ENCODE measurements around the gene CA12.

Gene CA12

GRCh38 chr15:63373866-63374548, 7.6 kb downstream of the CA12 start:
- no peak overlapping the region for H3K4me3 ChIP-seq (ENCODE audit: low read length)
- no peaks in the 10 kb centered on the region for H3K27me3 ChIP-seq (ENCODE audit: insufficient read depth, low read length)
- peaks cover 10% of the 10 kb centered on the region for H3K4me1 ChIP-seq (ENCODE audit: insufficient read depth, low read length)
- no peaks in the 10 kb centered on the region for H3K36me3 ChIP-seq (ENCODE audit: insufficient read depth, low read length)
- H3K9ac ChIP-seq (ENCODE audit: low read depth, low read length), result no peak overlapping the region
- WGBS, result 91% methylated on average over 9 of the region's 9 CpGs
- H3K9me3 ChIP-seq (ENCODE audit: insufficient read depth, low read depth, low read length), result no peaks in the 10 kb centered on the region
- H3K27ac ChIP-seq (ENCODE audit: low read depth, low read length), result no peak overlapping the region

- no peaks in the 10 kb centered on the region for H3K36me3 ChIP-seq (ENCODE audit: insufficient read depth, low read length)
- no peaks in the 10 kb centered on the region for H3K9me3 ChIP-seq (ENCODE audit: insufficient read depth, low read depth, low read length)
- H3K4me1 ChIP-seq (ENCODE audit: insufficient read depth, low read length), result peaks cover 10% of the 10 kb centered on the region
- WGBS, result 93% methylated on average over 3 of the region's 3 CpGs
- H3K9ac ChIP-seq (ENCODE audit: low read depth, low read length), result no peak overlapping the region
- no peak overlapping the region for H3K4me3 ChIP-seq (ENCODE audit: low read length)
- H3K27me3 ChIP-seq (ENCODE audit: insufficient read depth, low read length), result no peaks in the 10 kb centered on the region
- H3K27ac ChIP-seq (ENCODE audit: low read depth, low read length), result no peak overlapping the region
Measured at GRCh38 chr15:63373330-63373729, 8.3 kb downstream of the CA12 start.

- Histone ChIP-seq H3K36me3 (ENCODE audit: insufficient read depth, low read length) (no peaks in the 10 kb centered on the region), H3K27ac (ENCODE audit: low read depth, low read length) (no peak overlapping the region), H3K4me3 (ENCODE audit: low read length) (no peak overlapping the region), H3K27me3 (ENCODE audit: insufficient read depth, low read length) (no peaks in the 10 kb centered on the region), H3K4me1 (ENCODE audit: insufficient read depth, low read length) (peaks cover 10% of the 10 kb centered on the region), H3K9ac (ENCODE audit: low read depth, low read length) (no peak overlapping the region), H3K9me3 (ENCODE audit: insufficient read depth, low read depth, low read length) (no peaks in the 10 kb centered on the region)
- 92% methylated on average over 5 of the region's 5 CpGs for WGBS
Measured at GRCh38 chr15:63372753-63373152, 8.9 kb downstream of the CA12 start.

- no peak overlapping the region for H3K27ac ChIP-seq (ENCODE audit: low read depth, low read length)
- H3K4me3 ChIP-seq (ENCODE audit: low read length), result no peak overlapping the region
- 91% methylated on average over 12 of the region's 12 CpGs for WGBS
- H3K4me1 ChIP-seq (ENCODE audit: insufficient read depth, low read length), result peaks cover 10% of the 10 kb centered on the region
- H3K9me3 ChIP-seq (ENCODE audit: insufficient read depth, low read depth, low read length), result no peaks in the 10 kb centered on the region
- H3K9ac ChIP-seq (ENCODE audit: low read depth, low read length), result no peak overlapping the region
- H3K27me3 ChIP-seq (ENCODE audit: insufficient read depth, low read length), result no peaks in the 10 kb centered on the region
- H3K36me3 ChIP-seq (ENCODE audit: insufficient read depth, low read length), result no peaks in the 10 kb centered on the region
Measured at GRCh38 chr15:63372018-63372705, 9.5 kb downstream of the CA12 start.

- 92% methylated on average over 15 of the region's 15 CpGs for WGBS
- H3K4me1 ChIP-seq (ENCODE audit: insufficient read depth, low read length), result peaks cover 10% of the 10 kb centered on the region
- H3K9ac ChIP-seq (ENCODE audit: low read depth, low read length), result no peak overlapping the region
- H3K27ac ChIP-seq (ENCODE audit: low read depth, low read length), result no peak overlapping the region
- no peaks in the 10 kb centered on the region for H3K27me3 ChIP-seq (ENCODE audit: insufficient read depth, low read length)
- no peak overlapping the region for H3K4me3 ChIP-seq (ENCODE audit: low read length)
- H3K36me3 ChIP-seq (ENCODE audit: insufficient read depth, low read length), result no peaks in the 10 kb centered on the region
- H3K9me3 ChIP-seq (ENCODE audit: insufficient read depth, low read depth, low read length), result no peaks in the 10 kb centered on the region
Measured at GRCh38 chr15:63371297-63371918, 10.2 kb downstream of the CA12 start.

GRCh38 chr15:63370764-63371163, 10.9 kb downstream of the CA12 start:
- Histone ChIP-seq H3K4me1 (ENCODE audit: insufficient read depth, low read length) (peaks cover 10% of the 10 kb centered on the region), H3K4me3 (ENCODE audit: low read length) (no peak overlapping the region), H3K27ac (ENCODE audit: low read depth, low read length) (no peak overlapping the region), H3K27me3 (ENCODE audit: insufficient read depth, low read length) (no peaks in the 10 kb centered on the region), H3K9me3 (ENCODE audit: insufficient read depth, low read depth, low read length) (no peaks in the 10 kb centered on the region), H3K9ac (ENCODE audit: low read depth, low read length) (no peak overlapping the region), H3K36me3 (ENCODE audit: insufficient read depth, low read length) (no peaks in the 10 kb centered on the region)
- WGBS, result 61% methylated on average over 4 of the region's 4 CpGs

- H3K4me1 ChIP-seq (ENCODE audit: insufficient read depth, low read length), result peaks cover 10% of the 10 kb centered on the region
- 87% methylated on average over 4 of the region's 4 CpGs for WGBS
- H3K9me3 ChIP-seq (ENCODE audit: insufficient read depth, low read depth, low read length), result no peaks in the 10 kb centered on the region
- H3K9ac ChIP-seq (ENCODE audit: low read depth, low read length), result no peak overlapping the region
- H3K27me3 ChIP-seq (ENCODE audit: insufficient read depth, low read length), result no peaks in the 10 kb centered on the region
- no peak overlapping the region for H3K27ac ChIP-seq (ENCODE audit: low read depth, low read length)
- no peaks in the 10 kb centered on the region for H3K36me3 ChIP-seq (ENCODE audit: insufficient read depth, low read length)
- no peak overlapping the region for H3K4me3 ChIP-seq (ENCODE audit: low read length)
Measured at GRCh38 chr15:63369781-63370180, 11.9 kb downstream of the CA12 start.

GRCh38 chr15:63369296-63369695, 12.3 kb downstream of the CA12 start:
- H3K27me3 ChIP-seq (ENCODE audit: insufficient read depth, low read length), result no peaks in the 10 kb centered on the region
- no peaks in the 10 kb centered on the region for H3K36me3 ChIP-seq (ENCODE audit: insufficient read depth, low read length)
- H3K4me3 ChIP-seq (ENCODE audit: low read length), result no peak overlapping the region
- H3K9me3 ChIP-seq (ENCODE audit: insufficient read depth, low read depth, low read length), result no peaks in the 10 kb centered on the region
- no peak overlapping the region for H3K9ac ChIP-seq (ENCODE audit: low read depth, low read length)
- WGBS, result 96% methylated on average over 3 of the region's 3 CpGs
- H3K27ac ChIP-seq (ENCODE audit: low read depth, low read length), result no peak overlapping the region
- peaks cover 10% of the 10 kb centered on the region for H3K4me1 ChIP-seq (ENCODE audit: insufficient read depth, low read length)

GRCh38 chr15:63368503-63368902, 13.1 kb downstream of the CA12 start:
- no peaks in the 10 kb centered on the region for H3K27me3 ChIP-seq (ENCODE audit: insufficient read depth, low read length)

GRCh38 chr15:63367900-63368299, 13.7 kb downstream of the CA12 start:
- peaks cover 10% of the 10 kb centered on the region for H3K4me1 ChIP-seq (ENCODE audit: insufficient read depth, low read length)
- no peak overlapping the region for H3K4me3 ChIP-seq (ENCODE audit: low read length)
- no peaks in the 10 kb centered on the region for H3K27me3 ChIP-seq (ENCODE audit: insufficient read depth, low read length)
- WGBS, result 94% methylated on average over 6 of the region's 6 CpGs
- H3K36me3 ChIP-seq (ENCODE audit: insufficient read depth, low read length), result no peaks in the 10 kb centered on the region
- no peak overlapping the region for H3K9ac ChIP-seq (ENCODE audit: low read depth, low read length)
- no peak overlapping the region for H3K27ac ChIP-seq (ENCODE audit: low read depth, low read length)
- H3K9me3 ChIP-seq (ENCODE audit: insufficient read depth, low read depth, low read length), result no peaks in the 10 kb centered on the region

More at GRCh38 chr15:63368503-63368902, 13.1 kb downstream of the CA12 start:
- Histone ChIP-seq H3K4me3 (ENCODE audit: low read length) (no peak overlapping the region), H3K27ac (ENCODE audit: low read depth, low read length) (no peak overlapping the region), H3K4me1 (ENCODE audit: insufficient read depth, low read length) (peaks cover 10% of the 10 kb centered on the region), H3K36me3 (ENCODE audit: insufficient read depth, low read length) (no peaks in the 10 kb centered on the region), H3K9me3 (ENCODE audit: insufficient read depth, low read depth, low read length) (no peaks in the 10 kb centered on the region), H3K9ac (ENCODE audit: low read depth, low read length) (no peak overlapping the region)
- WGBS, result 91% methylated on average over 7 of the region's 7 CpGs

GRCh38 chr15:63367390-63367789, 14.3 kb downstream of the CA12 start:
- H3K36me3 ChIP-seq (ENCODE audit: insufficient read depth, low read length), result no peaks in the 10 kb centered on the region
- H3K9me3 ChIP-seq (ENCODE audit: insufficient read depth, low read depth, low read length), result no peaks in the 10 kb centered on the region
- no peak overlapping the region for H3K27ac ChIP-seq (ENCODE audit: low read depth, low read length)
- 96% methylated on average over 2 of the region's 2 CpGs for WGBS
- H3K9ac ChIP-seq (ENCODE audit: low read depth, low read length), result no peak overlapping the region
- no peak overlapping the region for H3K4me3 ChIP-seq (ENCODE audit: low read length)
- H3K4me1 ChIP-seq (ENCODE audit: insufficient read depth, low read length), result peaks cover 11% of the 10 kb centered on the region
- H3K27me3 ChIP-seq (ENCODE audit: insufficient read depth, low read length), result no peaks in the 10 kb centered on the region
